GM04504 (cell line): Measurements from ENCODE around the gene WNT2.

ENCODE experiments used
- DNase-seq: peaks from one replicate; pipeline ENCODE4 v3.0.0-alpha.2; 2012; ENCODE audit warnings: low read depth

The WNT2 gene

DNA sequence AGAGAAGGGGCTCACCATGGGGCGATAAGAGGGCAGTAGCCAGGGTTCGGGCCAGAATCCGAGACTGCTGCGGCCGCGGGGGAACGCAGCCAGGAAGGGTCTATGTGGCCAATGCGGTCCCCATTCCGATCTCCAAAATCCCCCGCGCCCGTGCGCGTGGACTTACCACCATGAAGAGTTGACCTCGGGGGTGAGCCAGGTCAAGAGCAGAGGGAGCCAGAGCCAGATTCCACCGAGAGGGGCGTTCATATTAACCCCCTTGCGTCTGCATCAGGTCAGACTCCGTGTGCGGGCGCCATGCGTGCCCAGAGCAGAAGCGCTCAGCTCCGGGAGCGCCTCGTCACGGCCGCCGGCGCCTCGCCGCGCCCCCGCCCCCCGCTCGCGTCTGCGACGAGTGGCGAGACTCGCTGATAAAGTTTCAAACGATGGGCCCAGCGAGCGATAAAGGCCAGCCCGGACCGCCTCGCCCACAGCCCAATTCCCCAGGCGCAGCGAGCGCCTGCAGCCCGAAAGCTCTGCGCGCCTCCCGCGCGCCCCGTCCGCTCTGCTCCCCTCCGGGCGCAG lies at the start of gene WNT2:
WNT2 (minus strand) TSS at position 318 of the 564 bp plus-strand sequence; CDS start at position 249, 69 bp downstream.
- no peak for DNase-seq

GRCh38 chr7:117372073-117372472 lies 49.2 kb upstream of the WNT2 start:
- no peak for DNase-seq

- no peak for DNase-seq
Measured at GRCh38 chr7:117364339-117365080, 41.7 kb upstream of the WNT2 start.

GRCh38 chr7:117362294-117362888 lies 39.5 kb upstream of the WNT2 start:
- no peak for DNase-seq

GRCh38 chr7:117350027-117350426 lies 27.2 kb upstream of the WNT2 start:
- no peak for DNase-seq

DNA sequence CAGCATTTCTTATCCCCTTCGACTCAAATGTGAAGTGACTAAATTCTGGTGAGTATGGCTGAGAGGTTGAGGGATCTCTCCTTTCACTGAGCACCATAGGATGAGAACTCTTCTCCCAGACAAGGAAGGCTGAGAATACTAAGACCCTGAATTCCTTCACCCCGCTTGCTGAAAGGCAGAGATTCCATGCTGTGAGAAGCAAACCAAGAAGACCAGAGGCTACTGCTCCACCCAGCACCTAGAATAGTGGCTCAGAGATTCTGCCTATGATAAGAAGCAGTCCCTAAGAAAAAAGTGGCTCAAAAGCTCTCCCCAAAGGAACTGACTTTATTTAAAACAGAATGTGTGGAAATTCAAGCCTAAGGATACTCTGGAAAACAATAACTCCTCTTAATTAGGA lies 26.7 kb upstream of the WNT2 start:
- no peak for DNase-seq

DNA sequence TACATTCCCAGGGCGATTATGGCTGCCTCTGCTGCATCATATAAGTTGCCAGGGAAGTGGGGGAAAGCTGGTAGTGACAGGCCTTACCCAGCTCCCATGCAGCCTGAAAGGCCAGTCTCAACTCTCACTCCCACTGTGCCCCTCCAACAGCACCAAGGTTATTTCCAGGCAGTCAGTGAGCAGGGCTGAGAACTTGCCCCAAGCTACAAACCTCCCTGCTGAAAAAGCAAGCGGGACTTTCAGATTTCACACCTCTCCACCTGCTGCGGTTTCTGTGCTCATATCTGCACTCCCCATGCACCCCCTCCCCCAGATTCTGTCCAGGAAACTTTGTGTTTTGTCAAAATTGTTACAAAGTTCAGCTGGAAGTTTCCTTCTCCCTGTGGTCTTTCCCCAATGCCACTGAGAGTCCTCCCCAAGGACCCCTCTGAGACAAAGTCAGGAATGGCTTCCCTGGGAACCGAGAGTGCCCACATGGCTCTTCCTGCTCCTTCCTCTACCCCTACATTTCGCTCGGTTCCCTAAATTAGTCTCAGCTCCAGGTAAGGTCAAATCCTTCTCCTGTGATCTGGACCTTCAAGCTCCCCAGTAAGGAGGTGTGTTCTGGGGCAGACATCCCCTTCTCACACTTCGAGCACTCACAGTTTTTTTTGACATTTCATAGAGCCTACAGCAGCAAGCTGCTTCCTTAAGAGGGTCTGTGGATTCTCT lies 25.3 kb upstream of the WNT2 start:
- no peak for DNase-seq

GRCh38 chr7:117347480-117347879 lies 24.6 kb upstream of the WNT2 start:
- no peak for DNase-seq

DNA sequence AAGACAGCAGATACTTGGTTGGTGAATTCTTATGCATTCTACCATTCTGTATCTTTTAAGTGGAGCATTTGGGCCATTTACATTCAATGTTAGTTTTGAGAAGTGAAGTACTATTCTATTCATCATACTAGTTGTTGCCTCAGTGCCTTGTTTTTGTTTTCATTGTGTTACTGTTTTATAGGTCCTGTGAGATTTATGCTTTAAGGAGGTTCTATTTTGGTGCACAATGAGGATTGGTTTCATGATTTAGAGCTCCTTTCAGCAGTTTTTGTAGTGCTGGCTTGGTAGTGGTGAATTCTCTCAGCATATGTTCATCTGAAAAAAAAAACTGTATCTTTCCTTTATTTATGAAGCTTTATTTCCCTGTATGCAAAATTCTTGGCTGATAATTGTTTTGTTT lies 23.3 kb upstream of the WNT2 start:
- DNase-seq: no peak

DNA sequence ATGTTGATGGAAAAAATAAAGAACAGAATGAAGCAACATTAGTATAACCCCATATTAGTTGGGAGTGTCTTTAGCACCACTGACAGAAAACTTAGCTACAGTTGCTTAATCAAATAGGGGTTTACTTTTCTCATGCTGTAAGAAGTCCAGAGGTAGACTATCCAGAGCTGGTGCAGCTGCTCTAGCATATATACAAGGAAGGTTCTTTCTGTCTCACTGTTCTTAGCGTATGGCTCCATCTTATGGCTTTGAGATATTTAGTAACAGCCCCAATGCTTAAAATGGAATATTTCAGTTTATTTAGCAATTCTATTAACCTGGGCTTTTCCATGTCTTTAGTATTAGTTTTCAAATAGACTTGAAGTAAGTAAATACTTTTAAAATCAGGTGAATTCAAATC lies 15.2 kb upstream of the WNT2 start:
- DNase-seq: no peak

- no peak for DNase-seq
Measured at GRCh38 chr7:117333168-117333567, 10.3 kb upstream of the WNT2 start.

- DNase-seq: no peak
Measured at GRCh38 chr7:117332031-117332430, 9.2 kb upstream of the WNT2 start.

- no peak for DNase-seq
Measured at GRCh38 chr7:117325836-117326235, 3.0 kb upstream of the WNT2 start.

- DNase-seq: no peak
Measured at GRCh38 chr7:117324960-117325359, 2.1 kb upstream of the WNT2 start.

DNA sequence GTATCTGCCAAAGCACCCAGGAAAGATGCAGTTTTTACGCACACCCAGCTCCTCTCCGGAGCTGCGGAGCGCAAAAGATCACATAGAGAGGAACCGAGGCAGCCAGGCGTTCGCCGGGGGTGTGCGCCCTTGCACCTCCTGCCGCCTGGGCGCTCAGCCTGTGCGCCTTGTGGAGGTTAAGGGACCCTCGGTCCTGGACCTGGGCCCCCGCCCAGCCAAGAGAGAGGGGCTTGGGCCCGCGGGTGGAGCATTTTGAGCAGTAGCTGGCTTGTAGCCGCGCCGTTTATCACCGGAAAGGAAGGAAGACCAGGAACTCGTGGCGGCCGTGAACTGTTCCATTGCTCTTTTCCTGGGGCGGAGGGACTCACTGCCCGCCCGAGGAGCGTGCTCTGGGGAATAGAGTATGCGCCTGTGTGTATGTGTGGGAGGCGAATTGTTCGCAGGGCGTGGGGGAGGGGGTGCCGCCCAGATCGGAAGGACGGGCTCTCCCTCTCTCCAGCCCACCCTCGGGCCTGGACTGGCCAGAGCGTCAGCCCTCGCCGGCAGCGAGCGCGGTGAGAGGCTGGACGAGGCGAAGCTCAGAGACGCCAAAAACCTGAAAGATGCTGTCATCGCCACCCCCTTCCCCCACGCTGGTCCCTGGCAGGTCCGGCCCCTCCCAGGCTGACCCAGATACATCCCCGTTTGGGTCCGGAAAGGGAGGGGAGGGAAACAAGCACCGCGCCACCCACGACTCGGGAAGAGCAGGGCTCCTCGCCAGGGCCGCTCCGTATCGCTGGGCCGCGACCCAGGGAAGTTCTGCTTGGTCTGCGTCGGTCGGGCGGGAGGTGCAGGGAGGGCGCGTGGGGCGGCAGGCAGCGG lies 1.2 kb upstream of the WNT2 start:
- peak; percentile 40 for DNase-seq

- DNase-seq: no peak
Measured at GRCh38 chr7:117323305-117323850, 520 bp upstream of the WNT2 start.

DNA sequence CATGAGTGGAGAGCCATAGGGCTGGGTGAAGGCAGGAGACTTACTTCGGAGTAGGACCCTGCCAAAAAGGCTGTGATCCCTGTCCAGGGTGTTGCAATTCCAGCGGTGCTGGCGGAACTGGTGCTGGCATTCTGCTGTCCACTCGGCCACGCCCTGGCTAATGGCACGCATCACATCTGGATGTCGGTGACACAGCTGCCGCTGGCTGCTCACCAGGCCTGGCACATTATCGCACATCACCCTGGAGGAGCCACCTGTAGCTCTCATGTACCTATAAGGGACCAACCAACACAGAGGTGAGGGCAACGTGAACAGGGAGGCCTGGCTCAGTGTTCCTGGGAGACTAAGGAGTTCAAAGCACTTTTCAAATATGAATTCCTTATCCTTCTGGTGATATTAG lies 2.3 kb downstream of the WNT2 start:
- DNase-seq: no peak

DNA sequence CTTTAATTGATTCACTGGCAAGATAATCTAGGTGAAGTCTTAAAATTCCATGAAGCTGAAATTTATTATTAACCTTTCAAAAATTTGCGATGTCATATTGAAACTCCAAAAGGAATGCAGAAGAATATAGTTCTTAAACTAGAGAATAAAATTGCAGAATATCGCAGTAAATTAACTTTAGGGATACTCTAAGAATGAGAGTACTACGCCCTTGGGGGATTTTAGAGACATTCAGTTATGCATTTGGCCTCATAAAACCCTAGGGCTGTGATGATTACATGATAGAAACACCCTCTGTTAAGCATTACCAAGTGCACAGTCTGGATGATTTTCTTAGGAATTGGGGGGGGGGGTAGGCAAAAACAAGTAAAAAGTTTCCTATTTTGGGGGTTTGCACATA lies 3.7 kb downstream of the WNT2 start:
- DNase-seq: no peak

- no peak for DNase-seq
Measured at GRCh38 chr7:117313582-117313981, 9.3 kb downstream of the WNT2 start.

GRCh38 chr7:117312593-117313580 lies 10.0 kb downstream of the WNT2 start:
- no peak for DNase-seq
